Activated CD8-positive, alpha-beta memory T cell treated with anti-CD3 and anti-CD28 coated beads, Interleukin-2, amount 50 U/mL, for 1 hour (primary cell): ENCODE results near the gene GRM8.

ENCODE experiments used
- DNase-seq: peaks from one replicate; pipeline ENCODE4 v3.0.0-alpha.2; 2020; ENCODE audit errors: extremely low read depth

The GRM8 gene

DNA sequence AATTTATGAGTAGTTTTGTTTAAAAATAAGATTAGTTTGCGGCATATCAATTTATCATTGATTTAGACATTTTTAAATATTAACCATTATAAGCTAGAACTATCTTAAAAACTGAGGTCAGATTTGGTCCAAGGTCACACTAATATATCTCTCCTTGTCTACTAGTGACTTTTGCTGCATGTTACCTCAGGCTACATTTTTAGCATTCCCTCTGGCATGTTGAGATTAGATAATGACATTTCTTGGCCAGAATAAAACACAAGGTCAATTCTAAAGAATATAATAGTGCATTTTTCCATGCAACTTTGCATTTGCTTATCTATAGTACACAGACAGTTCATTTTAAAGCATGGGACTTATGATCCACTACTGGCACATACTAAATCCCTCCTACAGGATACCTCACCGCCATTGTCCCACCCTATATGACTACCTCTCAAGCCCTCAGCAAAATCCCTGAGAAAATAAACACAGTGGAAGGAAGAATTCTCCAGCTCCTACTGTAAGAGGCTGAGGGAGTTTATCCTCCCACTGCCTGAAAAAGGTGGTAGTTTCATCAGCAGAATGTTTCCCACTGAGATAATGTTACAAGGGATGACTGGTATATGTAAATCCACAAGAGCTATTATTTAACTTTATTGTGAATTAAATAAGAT lies 816.4 kb downstream of the GRM8 start:
- no peak for DNase-seq

DNA sequence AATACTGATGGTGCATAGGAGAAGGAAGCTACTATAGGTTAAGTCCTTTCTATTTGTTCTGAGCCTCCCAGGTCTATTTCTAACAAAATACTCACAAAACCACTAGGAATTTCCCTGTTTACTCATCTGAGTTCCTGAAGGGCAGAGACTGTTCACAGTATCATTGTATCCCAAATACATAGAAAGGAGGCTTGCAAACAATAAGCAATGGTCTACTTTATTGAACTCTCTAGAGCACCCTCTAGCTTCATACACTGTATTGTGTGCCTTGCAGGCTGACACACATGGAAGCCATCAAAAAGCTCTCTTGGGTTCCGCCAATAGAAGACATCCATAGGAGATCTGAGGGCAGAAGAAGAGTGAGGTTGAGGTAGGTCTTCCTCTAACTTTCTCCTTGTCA lies 826.1 kb downstream of the GRM8 start:
- no peak for DNase-seq

DNA sequence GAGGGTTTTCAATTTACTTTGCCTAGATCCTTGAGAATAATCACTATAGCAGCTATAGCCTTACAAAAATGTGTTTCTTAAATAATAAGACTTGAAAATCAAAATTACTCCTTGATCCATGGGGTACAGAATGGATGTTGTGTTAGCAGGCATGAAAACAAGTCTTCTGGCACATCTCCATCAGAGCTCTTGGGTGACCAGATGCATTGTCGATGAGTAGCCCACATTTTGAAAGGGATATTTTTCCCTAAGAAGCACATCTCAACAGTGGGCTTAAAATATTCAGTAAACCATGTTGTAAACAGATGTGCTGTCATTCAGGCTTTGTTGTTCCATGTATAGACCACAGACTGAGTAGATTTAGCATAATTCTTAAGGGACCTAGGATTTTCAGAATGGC lies 827.8 kb downstream of the GRM8 start:
- DNase-seq, result no peak

DNA sequence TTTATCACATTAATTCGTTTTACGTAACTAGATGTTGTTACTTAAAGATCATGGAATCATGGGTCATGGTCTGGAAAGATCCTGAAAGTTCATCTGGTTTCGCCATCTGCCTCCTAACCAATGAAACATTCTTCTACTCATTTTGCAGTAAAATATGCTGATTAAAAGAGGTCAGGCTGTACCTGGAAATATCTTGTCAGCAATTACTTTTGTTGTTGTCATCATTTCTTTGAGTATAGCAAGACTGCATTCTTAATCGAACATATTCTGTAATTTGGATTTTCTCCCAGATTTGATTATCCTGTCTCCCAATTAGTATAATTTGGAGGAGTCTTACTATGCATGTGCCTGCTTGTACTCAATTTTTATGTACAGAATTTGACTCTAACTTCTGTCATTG lies 833.7 kb downstream of the GRM8 start:
- DNase-seq, result no peak

DNA sequence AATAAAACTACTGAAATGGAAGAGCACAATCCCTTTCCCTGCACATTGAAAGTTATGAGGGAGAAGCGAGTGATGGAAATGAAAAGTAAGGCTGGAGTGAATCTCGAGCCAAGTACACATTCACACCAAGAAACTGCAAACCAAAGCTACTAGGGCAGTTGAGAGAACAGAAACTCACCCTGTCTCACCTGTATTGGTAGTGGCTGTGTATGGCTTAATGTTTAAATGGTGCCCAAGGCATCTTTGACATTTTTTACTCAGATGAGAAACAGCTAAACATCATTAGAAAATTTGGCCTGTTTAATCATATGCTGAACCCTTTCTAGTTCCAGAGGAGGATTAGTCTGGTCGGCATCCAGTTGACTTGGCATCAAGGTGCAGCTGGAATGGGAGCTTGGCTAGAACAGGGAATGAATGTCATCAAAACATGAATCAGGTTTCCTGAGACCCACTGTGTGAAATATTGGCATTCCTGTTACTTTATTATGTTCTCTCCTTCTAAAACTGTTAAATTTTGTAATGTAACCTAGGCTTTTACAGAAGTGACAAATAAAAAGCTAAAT lies 840.8 kb downstream of the GRM8 start:
- DNase-seq, result no peak

DNA sequence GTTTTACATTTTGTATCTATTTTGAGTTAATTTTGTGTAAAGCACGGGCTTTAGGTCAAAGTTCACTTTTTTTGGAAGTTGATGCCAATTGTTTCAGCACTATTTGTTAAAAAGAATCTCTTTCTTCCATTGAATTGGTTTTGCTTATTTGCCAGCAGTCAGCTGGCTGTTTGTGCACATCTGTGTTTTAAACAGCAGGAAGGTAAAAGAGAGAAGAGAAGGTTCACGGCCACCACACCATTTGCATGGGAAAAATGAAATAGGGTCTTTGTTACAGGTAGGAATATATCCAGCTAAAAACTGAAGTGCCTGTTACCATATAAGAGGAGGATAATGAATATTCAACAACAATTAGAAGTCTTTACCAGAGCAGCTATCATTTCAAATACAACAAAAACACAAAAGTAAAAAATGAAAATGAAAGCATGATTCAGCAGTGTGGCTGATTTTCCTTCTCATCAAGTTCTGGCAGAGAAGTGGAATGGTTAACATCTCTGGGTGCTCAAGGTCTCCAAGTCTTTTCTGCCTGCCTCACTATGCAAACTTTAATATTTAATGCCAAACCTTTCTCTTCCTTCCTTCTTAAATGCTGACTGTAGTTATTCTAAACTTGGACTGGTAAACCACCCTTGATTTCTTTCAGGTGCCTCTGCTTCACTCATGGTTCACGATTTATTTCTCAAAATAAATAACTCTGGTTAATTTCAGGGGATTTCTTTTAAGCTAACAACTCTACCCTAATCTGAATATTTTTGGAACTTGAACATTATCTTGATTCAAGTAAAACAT lies 841.5 kb downstream of the GRM8 start:
- DNase-seq, result no peak

DNA sequence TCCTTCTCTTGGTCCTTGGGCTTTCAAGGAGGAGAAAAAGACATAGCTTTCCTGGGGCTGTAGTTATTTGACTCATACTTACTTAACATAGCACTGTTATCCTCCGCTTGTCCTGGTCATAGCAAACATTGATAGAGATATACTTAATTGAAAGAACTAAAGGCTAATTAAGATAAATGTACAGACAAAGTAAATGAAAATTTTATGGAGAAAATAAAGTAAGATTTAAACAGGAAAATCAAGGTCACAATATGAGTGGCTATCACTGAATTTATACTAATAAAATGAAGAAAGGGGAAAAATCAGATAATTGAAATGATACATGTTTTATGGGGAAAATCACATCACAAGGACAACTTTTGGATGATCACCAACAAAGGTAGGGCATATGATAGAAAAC lies 849.7 kb downstream of the GRM8 start:
- no peak for DNase-seq

DNA sequence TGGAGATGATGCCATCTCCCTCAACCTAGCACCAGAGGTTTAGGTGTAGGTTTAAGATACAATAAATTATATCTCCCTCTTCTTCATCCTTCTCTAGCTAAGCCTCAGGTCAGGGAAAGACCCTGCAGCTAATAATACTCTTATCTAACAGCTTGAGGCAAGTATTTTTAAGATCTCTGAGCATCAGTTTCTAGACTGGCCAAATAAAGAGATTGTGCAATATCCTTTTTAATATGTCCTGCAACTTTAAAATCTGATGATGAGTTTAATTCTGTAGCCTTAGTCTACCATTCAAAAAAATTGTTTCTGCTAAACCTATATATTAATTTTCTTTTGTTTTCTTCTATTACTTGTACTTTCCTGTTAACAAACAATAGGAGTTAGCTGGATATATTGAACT lies 850.8 kb downstream of the GRM8 start:
- DNase-seq, result no peak

DNA sequence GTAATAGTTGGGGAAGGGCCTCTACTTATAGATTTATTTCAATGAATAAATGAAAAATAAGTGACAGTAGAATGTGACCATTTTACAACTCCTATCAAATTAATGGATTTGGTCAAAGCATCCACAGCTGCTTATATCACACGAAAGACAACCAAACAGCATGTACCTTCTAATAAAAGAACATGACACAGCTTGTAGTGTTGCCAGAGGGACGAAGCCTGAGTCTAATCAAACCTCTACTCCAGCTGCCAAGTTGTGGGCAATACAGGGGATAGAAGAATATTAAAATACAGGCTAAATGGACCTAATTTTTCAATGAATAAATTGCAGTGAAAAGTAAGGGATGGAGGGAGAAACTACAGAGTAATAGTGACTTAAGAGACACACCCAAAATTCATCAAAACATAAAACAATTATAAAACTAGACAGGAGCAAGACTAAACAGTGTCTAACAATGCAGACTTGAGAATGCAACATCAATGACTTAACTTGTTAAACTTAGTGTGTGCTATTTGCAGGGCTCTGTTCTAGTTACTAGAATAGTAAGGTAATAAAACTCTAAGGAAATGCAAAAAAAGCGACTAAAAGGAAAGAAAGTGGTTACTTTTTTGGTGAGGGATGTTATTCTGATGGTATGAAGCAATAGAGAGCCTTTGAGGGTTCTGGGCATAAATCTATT lies 853.8 kb downstream of the GRM8 start:
- DNase-seq, result no peak

DNA sequence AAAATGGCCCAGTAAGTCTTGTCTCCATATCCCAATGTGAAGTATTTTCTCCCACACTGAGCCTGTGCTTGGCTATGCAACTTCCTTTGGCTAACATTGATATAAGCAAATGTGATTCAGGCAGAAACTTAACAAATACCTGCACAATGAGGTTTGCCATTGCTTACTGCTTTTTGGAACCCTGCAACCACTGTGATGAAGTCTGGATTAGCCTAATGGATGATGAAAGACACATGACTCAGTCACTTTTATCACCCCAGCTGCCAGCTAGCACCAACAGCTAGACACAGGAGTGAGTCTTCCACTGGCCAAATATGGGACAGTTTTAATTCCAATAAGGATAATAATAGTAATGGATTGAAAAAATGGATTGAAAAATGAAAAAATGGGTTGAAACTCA lies 854.5 kb downstream of the GRM8 start:
- DNase-seq, result no peak

DNA sequence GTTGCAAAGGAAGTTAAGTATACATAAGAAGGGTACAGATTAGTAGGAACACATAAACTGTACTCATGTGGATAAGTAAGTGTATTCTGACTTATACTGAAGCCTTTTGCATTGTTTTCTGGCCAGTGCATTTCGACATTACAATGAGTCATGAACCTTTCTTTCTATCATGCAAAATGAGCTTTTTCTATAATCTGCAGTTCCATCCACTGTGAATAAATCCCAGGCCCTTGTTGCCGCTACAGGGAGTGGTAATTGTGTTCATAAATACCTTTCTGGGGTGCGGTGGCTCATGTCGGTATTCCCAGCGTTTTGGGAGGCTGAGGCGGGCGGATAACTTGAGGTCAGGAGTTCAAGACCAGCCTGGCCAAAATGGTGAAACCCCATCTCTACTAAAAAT lies 858.3 kb downstream of the GRM8 start:
- no peak for DNase-seq
